GM18951 (cell line): ENCODE measurements around the gene MYO1B.

Source experiments
- POLR2A ChIP-seq: IDR thresholded peaks from 4 replicates; pipeline ENCODE4 v1.6.1; 2011; ENCODE audit warnings: mild to moderate bottlenecking; ENCODE audit not compliant: insufficient read length, insufficient read depth; ENCODE audit errors: extremely low read depth
- in situ Hi-C: fragments of 300-500 bp; cut with MboI; formaldehyde crosslinking; loops from one replicate; pipeline ENCODE4 v1.12.0; 2022; ENCODE audit warnings: low sequenced_read_pairs, mixed read lengths, inconsistent platforms; ENCODE audit not compliant: unreplicated experiment

MYO1B gene

DNA sequence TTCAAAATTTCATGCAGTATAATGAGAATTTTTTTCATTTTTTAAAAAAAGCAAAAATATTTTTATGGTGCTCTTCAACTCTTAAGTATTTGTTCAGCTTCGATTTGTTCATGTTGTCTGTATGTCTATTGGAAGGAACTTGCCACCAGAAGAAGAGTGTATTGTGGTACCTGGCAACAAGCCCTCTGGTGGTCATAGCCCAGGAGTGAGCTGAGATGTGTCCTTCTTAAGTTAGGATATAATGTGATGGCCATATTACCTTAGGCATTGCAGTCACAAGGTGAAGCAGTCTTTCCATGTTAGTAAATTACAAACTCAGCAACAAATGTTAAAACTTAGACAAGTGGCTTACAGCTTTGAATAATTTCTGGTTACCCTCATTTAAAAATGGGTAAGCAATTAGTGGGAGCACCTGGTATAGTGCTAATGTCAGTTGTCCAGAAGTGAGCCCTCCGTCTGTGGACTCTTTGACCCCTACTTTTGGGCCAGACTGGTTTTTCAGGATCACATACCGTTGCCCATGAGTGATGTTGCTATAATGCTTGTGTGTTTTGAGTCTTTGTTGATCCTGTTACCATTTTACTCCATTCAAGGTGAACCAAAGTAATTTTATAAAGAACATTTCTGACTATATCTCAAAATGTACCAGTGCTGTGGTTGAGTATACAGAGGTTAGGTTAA, 57.4 kb downstream of the MYO1B start:
- no peak for TF ChIP-seq POLR2A

DNA sequence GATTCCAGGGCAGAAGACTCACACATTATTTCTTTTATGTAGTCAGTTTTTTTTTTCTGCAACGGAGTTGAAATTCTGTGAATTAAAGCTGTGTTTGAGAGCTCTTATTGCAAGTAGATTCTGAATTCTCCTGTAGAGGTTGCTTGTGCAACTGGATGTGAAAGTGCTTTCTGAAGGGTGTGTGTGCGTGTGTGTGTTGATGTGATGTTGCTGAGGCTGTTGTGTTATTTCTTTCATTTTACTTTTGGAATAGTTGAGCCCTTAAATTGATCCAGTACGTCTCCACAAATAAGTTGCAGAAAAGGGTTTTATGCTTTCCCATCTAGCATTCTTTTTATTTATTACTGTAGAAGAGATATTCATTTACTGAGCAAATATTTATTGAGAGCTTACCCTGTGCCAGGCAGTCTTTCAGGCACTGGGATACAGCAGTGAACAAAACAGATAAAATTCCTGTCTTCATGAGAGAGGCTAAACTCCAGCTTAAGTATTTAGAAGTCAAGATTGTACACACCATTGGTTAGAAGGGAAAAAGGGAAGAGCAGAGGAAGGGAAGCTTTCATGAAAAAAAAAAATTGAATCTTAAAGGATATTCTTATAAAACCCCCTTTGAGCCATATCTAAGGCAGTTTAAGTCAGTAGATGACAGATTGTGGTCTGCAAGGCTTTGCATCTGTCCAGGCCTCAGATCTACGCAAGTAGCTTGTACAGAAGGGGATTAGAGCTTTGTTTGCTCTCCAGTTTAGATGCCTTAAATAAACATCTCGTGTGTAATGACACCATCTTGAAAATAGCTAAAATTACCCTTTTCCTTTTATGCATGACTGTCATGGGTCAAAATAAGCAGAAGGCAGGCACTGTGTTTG, 58.2 kb downstream of the MYO1B start:
- no peak for TF ChIP-seq POLR2A
- in situ Hi-C loops, result no loop called here

More for the DNA sequence above, 57.4 kb downstream of the MYO1B start:
- in situ Hi-C loops, result no loop called here

DNA sequence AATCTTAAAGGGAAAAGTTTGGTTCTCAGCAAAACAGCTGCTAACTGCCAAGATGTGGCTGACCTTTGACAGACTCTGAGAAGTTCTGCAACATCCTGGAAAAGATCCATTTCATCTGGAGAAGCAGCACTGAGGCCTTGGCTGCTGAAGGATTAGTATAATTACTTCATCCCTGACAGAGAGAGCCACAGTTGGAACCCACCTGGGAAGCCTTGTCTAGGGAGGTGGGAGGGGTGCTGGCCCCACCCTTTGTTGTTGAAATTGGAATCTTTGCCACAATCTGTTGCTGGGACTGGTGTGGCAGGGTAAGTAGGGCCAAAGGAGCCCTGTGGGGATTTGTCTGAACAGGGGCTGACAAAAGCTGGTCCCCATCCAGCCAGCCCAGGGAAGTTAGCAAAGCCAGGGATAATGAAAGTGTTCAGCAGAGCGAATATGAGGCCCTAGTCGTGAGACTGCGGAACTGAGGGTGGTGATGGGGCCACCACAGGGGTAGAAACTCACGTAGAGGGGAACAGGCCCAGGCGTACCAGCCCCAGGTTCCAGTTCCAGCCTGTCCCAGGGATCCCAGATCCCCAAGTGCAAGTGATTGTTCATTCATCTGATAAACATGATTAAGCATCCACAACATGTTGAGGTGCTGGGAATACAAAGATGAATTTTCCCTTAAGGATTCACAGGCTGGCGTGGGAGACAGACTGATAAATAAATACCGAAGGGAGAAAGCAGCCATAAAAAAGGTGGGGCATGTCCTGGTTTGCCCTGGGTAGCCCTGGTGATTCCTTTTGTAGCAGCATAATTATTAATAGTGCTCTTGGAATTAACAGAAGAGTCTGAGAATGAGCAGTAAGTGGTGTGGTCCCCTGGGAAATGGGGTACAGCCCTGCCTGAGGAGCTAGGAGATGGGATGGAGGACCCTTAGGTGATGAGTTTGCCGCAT, 60.0 kb downstream of the MYO1B start:
- in situ Hi-C loops, result no loop called here
- TF ChIP-seq POLR2A, result no peak

DNA sequence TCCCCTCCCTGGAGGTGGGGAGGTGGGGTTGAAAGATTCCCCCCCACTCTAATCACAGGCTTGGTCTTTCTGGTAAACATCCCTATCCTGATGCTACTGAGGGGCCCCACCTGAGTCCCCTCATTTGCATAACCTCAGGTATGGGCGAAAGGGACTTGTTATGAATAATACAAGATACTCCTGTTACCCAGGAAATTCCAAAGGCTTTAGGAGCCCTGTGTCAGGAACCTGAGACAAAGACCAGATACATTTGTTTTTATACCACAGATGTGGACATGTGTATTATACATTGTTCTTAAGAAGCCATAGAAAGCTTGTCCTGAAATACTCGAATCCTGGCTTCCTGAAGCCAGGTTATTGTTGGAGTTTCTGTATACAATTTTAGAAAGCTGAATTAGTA, 62.8 kb downstream of the MYO1B start:
- in situ Hi-C loops, result no loop called here
- TF ChIP-seq POLR2A, result no peak

DNA sequence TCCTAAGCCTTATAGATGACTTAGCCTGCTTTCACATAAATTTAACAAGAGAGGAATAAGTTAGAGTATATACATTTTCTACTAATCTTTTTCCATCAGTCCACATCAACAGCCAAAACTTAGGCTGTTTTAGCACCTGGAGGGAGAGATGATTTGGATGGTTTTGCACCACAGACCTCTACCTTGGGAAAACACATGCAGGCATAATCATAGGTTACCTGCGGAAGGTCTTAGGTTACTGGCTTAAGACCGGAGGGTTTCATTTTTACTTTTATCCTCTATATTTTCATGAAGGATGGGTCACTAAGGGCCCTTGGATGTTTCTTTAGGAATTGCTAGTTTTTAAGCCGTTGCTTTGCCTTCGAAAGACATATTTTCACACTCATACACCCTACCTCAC, 66.0 kb downstream of the MYO1B start:
- in situ Hi-C loops, result no loop called here
- no peak for TF ChIP-seq POLR2A

DNA sequence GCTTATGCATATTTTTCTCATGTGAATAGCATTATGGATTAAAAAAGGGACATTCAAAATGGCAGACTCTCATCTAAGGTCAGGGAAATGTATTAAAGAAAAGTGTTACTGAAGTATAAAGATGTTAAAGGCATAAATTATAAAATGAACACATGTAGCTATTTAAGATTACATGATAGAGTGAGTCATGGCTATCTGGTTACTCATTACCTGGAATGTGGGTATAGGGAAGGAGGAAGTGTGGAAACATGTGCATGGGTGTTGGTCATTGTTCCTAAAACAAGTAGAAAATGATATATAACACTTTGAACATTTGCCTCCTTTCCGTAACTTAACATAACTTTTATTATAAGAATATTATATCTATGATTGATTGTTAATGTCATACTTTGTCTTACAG, 66.4 kb downstream of the MYO1B start:
- no peak for TF ChIP-seq POLR2A
- in situ Hi-C loops, result no loop called here

DNA sequence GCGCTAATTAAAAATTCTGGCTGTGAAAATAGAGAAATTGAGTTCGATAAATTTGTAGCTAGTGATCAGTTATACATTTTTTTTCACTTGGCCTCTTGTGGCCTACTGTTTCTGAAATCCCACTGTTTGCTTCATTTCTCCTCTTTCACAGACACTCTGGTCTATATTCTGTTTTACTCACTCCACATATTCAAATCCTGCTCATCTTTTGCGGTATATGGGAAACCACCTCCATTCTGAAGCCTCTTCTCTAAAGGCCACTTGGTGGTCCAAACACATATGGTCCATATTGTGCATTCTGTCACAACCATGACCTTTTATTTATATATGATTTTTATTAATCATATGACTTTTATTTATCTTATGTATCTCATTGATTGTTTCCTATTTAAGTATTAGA, 67.0 kb downstream of the MYO1B start:
- no peak for TF ChIP-seq POLR2A

DNA sequence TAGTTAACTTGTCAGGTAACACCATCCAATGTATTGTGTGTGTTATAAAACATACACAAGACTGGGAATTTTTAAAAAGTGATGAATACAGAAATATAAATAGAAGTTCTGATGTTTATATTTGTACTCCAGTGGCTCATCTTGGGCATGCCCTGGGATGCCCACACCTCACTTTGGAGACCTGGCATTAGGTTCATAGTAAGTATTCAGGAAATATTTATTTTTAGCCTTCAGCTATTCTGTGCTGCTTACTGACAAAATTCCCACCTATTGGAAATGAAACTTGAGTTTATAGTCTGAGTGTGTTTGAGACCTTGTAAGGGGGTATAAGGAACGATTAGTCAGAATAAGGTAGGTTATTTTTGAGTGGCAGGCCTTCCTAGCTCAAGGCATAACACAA, 67.5 kb downstream of the MYO1B start:
- no peak for TF ChIP-seq POLR2A

More for the DNA sequence above, 67.0 kb downstream of the MYO1B start:
- in situ Hi-C loops, result no loop called here

DNA sequence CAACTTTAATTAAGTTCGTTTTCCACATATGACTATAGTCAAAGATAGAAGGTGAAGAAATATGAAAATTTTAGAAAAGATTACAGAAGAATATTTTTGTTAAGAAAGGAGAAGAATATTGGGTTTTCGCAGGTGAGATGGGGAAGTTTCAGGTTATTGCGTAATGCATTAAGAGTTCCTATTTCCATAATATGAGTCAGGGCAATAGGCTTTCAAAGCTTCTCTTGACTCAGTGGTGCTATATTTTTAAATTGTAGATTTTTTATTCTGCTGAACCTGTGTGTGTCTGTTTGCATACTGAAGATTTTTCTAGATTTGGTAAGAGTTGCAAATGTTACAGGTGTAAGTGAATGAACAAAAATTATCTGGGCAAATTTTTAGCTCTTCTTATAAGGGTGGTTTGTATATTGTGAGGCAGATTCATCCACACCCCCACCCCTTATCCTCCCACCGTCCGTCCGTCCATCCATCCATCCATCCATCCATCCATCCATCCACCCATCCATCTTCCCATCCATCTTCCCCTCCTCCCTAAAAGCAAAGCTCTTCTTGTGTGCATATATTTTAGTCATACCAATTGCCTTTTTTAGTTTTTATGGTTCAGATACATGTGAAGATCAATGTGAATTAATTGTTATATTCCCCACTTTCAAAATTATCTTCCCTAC, 69.6 kb downstream of the MYO1B start:
- in situ Hi-C loops, result no loop called here
- no peak for TF ChIP-seq POLR2A

More for the DNA sequence above, 67.5 kb downstream of the MYO1B start:
- in situ Hi-C loops, result no loop called here

DNA sequence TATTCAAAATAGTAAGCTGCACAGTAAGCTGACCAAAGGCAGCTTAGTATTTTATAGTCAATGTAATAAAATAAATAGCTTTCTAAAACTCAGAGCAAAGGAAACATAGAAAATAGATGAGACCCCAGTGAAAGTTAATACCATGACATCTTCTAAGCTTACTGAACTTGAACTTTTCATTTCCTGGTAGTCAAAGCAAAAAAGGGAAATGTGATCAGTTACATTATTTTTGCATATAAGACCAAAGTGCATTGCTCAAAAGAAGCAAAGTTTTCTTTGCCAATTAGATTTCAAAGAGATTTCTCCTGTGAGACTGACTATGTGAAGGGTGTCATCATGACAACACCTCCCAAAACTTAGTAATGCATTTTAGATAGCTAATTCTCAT, 70.2 kb downstream of the MYO1B start:
- no peak for TF ChIP-seq POLR2A
- in situ Hi-C loops, result no loop called here

DNA sequence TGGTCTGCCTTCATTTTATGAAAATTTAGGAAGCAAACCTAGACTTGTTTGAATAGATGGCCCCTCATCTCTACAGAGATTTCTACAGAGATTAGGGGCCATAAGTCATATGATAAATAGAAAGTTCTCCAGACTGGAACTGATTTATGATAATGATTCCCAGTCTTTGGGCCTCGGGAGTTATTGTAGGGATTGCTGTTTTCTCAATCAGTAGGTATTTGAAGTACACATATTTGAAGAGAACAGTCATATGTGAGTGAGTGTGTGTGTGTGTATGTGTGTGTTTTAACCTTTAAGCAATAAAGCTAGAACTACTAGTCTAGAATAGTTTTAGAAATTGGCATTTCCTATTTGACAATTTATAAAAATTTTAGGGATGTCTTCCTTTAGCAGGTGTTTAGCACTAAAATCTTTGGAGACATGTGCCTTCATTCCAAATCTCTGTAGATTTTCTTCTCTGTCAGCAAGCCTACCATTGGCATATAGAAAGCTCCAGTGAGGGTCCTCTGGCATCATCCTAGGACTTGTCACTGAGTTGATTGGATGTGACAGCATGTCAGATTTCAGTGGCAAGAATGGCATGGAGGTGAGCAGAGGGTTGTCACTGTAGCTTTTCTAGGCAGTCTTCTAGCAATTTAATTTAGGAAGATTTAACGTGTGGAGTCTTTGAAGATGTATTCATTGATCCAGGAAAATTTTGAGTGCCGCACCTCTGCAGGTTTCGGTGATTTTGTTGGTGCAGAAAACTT, 71.2 kb downstream of the MYO1B start:
- no peak for TF ChIP-seq POLR2A
- in situ Hi-C loops, result no loop called here

DNA sequence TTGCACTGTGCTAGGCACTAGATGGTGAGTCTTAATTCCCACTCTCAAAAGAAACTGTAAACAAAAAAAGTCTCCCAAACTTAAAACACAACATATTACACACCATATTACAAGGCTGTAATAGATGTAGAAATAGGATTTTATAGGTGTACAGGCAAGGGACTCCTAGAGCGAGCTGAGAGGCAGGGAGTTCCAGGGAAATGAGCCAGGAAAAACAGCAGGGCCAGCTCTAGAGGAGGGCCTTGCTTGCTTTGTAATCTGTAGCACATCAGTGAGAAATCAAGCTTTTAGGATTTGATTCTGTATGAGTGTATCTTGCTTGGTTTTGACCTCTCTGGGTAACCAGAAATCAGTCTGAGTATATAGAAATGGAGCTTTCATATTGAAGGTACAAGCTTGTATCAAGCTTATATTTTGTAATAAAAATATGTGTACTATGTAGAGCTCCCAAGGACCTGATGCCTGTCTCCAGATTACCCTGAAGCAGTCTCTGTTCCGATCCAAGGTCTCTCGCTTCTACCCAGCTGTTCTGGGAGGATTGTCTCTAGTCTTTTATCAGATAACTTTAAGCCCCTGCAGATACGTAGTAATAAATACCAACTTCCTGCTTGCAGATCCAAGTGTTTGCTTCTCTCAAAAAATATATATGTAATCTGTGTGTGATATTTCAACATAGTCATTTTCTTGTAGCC, 73.0 kb downstream of the MYO1B start:
- no peak for TF ChIP-seq POLR2A
- in situ Hi-C loops, result no loop called here

DNA sequence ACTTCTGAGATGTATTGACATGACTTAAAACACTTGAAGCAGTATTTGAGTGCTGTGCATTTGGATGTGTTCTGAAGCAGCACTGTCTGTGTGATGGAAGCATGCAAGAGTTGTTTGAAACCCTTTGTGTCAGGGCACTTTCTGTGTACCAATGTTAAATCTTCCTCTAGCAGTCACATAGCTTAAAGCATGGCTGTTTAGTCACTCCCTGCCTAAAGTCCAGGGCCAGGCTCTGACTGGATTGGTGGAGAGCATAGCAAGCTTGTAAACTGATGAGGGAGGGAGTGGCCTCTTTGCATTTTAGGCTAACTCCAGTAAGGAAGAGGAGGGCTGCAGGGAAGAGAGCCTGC, 73.5 kb downstream of the MYO1B start:
- in situ Hi-C loops, result no loop called here
- TF ChIP-seq POLR2A, result no peak
